Kidney tubule cell (primary cell): ENCODE measurements around the gene SGSM1.
A peak's percentile ranks its signal among the peaks of the same experiment; 100 is the strongest.
"Not testable (repeated sequence)": the region's sequence is repeated elsewhere in the genome, so short reads cannot be mapped to it uniquely, and the experiment has no call there.

Experiments
- DNase-seq: peaks from one replicate; pipeline ENCODE4 v3.0.0-alpha.2; 2018; ENCODE audit warnings: low spot score

The SGSM1 gene

DNA sequence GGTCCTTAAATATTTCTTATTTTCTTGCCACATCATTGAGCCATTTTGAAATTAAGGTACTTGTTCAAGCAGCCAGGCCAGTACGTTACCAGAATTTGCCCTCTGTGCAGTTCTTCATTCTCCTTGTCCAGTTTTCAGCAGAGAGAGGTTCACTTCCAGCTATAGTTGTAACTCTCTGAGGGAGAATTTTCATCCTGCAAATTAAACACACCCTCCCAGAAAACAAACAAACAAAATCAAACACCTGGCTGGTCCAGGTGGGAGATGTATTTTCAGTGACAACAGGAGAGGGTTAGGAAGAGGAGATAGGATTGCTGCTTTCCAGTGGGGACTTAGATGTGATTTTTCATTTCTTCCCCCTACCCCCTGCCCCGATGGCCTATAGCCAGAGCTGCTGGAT, 95.4 kb downstream of the SGSM1 start:
- no peak for DNase-seq

DNA sequence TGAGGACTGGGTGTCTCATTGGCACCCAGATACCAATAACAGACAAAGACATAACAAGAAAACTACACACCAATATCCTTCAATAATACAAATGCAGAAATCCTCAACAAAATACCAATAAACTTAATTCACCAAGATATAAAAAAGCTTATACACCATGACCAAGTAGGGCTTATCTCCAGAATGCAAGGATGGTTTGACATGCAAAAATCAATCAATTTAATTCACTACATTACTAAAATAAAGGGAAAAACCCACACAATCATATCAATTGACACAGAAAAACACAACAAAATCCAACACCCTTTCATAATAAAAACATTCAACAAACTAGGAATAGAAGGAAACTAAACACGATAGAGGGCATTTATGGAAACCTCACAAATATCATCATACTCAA, 99.9 kb downstream of the SGSM1 start:
- DNase-seq: no peak

DNA sequence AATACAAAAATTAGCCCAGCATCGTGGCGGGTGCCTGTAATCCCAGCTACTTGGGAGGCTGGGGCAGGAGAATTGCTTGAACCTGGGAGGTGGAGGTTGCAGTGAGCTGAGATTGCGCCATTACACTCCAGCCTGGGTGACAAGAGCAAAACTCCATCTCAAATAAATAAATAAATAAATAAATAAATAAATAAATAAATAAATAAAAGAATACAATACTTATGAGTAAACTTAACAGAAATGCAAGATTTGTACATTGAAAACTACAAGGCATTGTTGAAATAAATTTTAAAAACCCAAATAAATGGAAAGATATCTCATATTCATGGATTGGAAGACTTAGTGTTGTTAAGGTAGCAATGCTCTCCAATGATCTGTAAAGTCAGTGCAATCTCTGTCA, 101.1 kb downstream of the SGSM1 start:
- DNase-seq: not testable (repeated sequence)

DNA sequence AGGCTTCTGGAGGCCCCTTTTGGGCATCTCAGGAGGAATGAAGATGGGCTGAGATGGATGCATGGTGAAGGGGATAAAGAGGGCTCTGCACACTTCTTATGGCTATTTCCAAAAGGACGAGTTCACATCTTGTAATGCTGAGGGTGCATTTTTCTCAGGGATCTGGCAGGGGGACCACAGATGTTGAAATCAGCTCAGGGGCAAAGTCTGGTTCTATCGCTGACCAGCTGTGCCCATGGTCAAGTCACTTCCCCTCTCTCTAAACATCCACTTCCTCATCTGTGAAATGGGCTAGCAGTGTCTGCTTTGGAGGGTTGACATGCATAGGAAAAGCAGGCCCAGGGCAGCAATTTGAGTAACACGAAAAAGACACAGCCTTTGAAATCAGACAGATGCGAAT, 114.0 kb downstream of the SGSM1 start:
- no peak for DNase-seq

DNA sequence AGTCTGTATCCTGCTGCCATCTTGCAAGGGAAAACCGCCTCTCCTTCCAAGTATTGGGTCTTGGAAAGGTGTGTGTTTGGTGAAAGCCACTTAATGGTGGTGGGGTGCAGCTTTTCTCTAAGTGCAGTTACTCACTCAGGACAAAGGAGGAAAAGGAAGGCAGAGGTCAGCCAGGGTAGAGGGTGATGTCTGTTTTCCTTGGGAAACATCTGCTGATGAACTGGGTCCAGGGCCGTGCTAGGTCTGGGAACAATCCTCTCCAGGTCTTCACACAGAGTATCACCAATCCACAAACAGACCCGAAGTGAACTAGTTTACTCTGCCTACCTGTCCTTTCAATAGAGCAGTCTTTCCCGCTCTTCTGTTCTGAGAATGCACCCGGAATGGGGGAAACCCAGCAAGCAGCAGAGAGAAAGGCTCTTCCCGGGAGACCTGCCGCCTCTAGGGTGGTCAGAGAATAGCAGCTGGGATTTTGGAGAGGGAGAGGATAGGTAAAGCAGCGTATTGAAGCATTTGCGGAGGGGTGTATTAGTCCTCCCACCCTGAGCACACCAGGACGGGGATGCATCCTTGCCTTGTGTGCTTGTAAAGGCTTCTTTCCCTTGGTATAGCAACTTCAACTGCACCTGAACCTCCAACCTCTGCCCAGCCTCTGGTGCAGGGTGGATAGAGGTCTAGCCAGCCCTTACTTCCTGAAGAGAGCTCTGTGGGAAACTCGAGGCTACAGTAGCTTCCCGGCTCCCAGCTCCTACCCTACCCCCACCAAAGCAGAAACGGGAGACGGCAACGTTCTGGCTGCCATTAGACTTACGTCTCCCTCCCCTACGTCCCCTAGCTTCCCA, 119.8 kb downstream of the SGSM1 start:
- DNase-seq: no peak

DNA sequence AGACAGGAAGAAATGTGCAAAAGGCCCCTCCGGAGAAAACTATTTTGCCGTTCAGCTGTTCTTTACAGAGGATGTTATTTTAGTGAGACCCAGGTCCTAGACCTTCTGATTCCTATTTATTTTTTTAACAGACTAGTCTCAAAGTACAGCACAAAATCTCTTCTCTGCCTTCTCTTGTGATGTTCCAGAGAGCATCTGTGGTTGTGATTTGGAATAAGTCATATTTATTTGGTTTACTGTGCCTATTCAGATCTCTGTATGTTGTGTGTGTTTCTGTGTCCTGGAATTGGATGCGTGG, 120.4 kb downstream of the SGSM1 start:
- DNase-seq: no peak

DNA sequence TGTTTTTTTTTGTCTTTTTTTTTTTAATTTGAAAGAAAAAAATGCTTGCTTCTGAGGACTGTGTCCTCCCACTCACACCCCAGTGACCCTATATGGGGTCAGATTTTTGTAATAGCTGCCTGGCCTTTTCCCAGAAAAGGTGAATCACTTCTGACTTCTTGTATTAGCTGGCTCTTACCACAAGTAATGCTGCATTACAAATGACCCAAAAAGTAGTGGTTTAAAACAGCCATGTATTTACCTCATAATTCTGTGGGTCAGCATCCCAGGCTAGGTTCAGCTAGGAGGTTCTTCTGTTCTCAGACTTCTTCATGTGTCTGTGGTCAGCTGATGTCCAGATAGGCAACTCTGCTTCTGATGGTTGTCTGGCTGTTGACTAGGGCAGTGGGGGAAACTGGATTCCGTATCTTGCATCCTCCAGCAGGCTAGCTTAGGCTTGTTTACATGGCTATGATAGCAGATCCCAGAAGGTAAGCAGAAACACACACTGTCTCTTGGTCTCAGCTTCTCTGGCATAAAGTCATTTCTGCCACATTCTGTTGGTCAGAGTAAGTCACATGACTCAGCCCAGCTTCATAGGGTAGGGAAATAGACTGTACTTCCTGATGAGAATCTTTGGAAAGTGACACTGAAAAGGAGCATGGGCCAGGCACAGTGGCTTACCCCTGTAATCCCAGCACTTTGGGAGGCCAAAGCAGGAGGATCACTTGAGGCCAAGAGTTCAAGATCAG, 121.0 kb downstream of the SGSM1 start:
- DNase-seq: peak; percentile 50

DNA sequence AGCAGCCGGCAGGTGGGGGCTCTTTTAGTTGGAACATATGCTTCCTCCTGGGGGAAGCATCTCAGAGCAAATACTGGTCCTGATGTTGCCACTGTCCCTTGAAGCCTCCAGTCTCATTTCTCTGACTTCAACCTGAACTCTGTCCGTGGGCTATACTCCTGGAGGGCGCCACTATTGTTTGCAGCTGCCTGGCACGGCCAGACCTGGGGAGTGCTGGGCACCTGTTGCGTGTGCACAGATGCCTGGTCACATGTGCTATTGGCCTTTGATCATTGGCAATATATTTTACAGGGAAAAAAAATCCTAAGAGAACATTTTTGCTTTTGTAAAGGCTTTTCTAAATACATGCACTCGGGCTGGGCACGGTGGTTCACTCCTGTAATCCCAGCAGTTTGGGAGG, 122.3 kb downstream of the SGSM1 start:
- no peak for DNase-seq

DNA sequence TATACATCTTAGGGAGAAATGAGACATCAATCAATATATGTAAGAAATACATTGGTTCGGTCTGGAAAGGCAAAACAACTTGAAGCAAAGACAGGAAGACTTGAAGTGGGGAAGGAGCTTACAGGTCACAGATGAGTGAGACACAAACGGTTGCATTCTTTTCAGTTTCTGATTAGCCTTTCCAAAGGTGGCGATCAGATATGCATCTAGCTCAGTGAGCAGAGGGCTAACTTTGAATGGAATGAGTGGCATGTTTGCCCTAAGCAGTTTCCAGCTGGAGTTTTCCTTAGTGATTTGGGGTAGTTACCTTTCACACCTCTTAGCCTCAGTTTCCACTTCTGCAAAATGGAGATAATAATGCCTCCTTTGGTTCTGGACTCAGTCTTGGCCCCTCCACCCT, 124.7 kb downstream of the SGSM1 start:
- no peak for DNase-seq

DNA sequence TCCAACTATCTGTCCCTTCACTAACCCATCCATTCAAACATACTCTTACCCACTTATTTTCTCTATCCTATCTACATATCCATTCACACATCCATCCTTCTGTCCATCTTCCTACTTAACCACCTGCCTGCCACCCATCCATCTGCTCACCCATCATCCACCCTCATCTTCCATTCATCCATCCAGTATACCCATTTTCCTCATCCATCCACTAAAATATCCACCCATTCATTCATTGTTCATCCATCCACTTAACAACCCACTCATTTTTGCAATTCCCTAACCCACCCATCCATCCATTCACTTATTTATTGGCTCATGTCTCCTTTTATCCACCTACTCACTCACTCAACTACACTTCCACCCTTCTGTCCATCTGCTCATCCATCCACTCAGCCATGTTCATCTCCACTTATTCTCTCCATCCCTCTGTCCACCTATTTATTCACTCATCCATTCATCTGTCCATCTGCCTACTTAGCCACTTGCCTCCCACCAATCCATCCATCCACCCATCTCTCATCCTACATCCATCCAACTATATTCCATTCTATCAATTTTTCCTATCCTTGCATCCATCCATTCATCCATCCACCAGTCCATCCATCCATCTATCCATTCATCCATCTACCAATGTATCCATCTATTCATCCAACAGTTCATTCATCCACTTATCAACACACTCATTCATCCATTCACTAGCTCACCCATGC, 129.9 kb downstream of the SGSM1 start:
- DNase-seq: no peak

DNA sequence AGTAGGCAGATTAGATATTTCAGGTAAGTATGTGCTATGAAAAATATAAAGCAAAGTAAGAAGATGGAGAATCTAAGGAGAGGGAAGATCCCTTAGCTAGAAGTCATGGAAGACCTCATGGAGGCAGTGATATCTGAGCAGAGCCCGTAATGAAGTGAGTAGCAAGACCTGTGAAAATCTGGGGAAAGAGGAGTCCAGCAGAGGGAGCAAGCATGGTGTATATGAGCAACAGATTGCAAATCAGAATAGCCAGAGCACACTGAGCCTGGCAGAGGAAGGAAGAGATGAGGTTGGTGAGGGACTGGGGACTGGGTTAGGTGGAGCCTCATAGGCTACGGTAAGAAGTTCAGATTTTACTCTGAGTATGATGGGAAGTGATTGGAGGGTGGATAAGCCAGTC, 131.1 kb downstream of the SGSM1 start:
- peak; percentile 35 for DNase-seq

DNA sequence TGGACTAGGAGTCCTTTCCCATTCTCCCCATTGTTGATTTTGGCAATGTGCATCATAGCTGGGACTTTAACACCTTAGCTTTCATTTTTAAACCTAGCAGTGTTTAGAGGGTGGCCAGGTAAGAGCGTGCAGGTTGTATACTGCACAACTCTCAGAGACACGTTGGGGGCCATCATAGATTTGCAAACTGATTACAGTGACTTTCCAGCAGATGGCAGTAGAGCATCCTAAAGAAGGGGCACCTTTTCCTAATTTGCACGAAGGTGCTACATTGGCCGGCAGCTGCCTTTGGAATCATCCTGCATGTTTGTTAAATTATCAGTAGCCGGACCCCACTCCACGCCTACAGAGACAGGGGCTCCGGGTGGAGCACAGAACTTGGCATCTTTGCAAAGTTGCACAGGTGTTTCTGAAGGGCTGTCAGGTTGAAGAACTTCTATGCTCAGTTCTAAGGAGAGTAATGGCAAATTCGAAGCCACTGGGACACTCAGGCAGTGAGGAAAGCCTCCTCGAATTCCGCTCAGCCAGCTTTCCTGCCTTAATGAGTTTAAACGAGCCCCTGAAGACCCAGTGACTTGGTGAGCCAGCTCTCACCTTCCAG, 132.8 kb downstream of the SGSM1 start:
- peak; percentile 61 for DNase-seq

DNA sequence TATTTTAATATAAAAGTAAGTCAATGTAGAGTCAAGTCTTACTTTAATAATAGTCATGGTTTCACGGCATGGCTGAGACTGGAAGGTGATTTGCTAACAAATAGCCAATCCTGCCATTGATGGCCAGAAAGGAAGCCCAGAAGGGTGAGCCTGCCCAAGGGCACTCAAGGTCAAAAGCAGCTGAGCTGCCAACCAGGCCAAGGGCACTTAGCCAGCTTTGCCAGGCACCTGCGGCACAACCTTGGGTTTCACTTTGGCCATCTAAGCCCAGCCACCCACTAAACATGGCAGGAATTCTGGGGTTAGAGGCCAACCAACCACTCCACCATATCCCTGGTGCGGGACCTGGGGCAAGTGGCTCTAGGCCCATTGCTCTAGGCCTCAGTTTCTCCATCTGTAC, 136.3 kb downstream of the SGSM1 start:
- DNase-seq: no peak

DNA sequence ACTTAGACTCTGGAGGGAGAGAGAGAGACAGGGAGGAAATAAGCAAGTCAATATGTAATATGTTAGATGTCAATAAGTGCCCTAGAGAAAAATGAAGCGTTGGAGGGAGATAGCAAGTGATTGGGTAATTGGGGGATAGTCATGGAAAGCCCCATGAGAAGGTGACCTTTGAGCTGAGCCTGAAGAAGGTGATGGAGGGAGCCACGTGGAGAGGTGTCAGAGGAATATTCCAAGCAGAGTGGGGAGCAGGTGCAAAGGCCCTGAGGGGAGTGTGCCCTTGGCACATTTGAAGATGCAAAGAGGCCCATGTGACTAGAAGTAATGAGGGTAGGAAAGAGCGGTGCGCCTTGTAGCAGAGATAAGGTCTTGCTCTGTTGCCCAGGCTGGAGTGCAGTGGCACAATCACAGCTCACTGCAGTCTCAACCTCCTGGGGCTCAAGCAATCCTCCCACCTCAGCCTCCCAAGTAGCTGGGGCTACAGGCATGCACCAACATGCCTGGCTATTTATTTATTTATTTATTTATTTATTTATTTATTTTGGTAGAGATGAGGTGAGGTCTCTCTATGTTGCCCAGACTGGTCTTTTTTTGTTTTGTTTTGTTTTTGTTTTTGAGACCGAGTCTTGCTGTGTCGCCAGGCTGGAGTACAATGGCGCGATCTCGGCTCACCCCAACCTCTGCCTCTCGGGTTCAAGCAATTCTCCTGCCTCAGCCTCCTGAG, 138.4 kb downstream of the SGSM1 start:
- no peak for DNase-seq

DNA sequence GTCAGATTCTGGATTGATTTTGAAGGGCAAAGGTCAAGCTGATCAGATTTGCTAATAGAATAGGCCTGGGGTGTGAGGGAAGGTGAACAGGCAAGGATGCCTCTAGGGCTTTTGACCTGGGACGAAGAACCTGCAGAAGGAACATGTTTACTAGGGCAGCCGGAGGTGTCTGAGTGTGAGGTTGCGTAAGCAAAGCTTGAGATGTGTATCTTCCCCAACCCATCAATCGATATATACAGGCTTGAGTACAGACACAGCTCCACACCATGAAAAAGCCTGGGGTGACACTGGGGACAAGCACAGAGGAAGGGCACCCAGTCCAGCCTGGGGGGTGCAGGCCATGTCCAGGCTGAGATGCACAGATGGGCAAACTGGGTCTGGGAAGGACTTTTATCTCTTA, 139.4 kb downstream of the SGSM1 start:
- DNase-seq: no peak

DNA sequence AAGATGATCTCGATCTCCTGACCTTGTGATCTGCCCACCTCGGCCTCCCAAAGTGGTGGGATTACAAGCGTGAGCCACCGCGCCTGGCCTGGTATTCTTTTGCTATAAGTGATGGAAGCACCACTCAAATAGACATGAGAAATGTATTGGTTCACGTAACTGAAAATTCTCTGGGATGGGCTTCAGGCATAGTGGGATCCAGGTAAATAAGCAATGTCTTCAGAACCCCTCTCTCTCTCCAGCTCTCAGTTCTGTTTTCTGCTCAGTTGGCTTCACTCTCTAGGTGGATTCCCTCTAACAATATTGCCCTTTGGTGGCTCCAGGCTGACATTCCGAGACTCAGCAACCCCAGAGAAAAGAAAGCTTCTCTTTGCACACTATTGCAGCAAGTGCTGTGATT, 141.4 kb downstream of the SGSM1 start:
- DNase-seq: no peak

DNA sequence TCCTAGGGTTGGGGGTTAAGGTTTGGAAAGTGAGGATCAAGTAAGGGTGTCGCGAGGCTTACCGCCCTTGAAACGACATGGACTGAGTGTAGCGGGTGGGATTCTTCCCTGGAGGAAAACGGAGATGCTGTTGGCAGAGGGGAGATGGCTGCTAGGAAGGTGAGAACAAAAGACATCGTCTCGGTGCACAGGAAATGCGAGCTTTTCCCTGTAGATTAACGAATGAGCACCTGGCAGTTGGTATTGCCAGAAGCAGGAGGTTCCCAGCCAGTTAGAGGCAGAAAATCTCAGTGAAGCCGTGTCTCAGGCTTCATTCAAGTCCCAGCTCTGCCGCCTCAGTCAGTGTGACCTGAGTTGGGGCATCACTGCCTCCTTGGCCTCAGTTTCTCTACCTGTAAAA, 141.9 kb downstream of the SGSM1 start:
- no peak for DNase-seq

DNA sequence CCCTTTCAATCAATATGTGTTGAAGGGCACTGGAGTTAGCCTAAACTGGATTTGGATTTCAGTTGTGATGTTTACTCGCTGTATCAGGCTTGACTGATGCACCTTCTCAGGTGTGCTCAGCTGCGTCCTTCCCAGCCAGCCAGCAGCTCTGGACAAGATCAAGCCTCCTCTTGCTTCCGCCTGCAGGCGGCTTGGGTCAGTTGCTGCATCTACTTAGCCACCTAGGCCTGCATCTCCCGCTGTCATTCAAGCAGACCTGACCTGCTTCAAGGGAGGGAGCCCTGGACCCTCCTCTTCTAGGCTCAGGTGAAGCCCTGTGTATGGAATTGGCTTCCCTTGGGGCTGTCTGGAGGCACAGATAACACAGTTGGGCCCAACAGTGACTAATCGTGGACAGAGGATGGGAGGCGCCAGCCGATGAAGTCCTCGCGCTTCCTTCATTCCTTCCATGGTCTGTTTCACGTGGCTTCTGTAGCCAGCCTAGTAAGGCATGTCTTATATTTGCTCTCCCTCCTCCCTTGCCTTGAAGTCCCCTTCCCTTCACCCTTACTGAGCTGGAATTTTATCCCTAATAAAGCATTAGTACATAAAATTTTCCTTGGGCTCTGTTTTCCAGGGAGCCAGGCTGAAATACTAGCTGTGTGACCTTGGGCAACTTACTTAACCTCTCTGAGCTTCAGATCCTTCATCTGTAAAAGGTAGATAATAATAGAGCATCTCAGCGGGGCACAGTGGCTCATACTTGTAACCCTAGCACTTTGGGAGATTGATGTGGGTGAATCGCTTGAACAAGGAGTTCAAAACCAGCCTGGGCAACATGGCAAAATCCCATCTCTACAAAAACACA, 142.6 kb downstream of the SGSM1 start:
- DNase-seq: peak; percentile 53

DNA sequence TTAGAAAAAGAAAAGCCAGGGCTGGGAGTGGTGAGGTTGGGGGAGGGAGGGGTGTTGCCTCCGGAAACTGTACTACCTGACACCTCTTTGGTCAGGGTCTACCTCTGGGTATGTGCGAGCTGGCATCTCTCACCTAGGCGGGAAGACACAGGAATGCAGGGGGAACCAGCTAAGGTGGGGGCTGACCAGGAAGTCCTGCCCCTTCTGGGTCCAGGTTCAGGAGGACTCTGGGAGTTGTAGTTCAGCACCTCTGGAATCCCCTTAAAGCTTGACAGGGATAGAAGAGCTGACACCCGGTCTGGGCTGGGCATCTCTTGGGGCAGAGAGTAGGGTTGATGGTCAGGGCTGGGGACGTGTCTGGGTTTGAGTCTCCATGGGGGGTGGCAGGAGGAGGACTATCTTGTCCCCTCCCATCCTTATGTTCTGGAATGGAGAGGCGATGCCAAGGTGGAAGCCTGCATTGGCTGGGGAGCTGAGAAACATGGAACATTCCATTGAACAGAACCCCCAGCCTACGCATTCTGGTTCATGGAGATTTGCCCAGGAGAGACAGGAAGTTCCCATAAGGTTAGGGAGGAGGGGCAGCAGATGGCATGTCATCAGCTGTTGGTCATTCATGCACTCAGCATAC, 144.4 kb downstream of the SGSM1 start:
- DNase-seq: peak; percentile 46

DNA sequence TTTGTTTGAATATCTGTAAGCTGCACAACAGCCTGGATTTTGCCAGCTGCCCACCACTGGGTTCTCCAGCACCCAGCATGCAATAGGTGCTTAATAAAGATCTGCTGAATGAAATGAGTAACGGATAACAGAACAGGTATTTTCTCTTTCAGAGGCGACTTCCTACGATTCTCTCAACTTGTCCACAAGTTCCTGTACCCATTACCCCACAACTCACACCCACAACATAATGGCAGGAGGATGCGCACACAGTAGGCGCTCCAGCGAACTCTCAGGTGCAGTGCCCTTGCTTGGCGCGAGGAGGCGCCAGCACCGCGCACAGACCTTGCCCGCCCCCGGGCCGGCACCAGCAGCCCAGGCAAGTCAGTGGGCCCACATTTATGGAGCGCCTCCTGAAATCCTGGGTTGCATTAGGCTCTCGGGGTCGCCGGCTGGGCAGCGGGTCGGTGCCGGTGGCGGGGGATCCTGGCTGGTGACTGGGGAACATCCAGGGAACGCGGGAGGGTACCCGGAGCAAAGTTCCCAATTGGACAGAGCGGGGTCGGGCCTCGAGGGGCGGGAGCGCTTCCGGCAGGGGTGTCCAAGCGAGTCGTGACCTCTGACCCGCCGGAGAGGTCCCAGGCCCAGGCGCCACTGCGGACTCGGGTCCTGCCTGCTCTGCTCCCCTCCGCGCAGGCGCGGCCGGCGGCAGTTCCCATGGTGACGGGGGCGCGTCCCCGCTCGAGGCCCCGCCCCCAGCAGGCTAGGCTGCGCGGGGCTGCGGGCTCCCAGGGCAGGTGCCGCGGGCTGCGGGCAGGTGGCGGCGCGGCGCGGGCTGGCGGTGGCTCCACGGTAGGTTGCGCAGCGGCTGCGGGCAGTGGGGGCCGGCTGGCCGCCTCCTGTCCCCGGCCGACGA, 146.2 kb downstream of the SGSM1 start, which contains the start of gene KIAA1671:
Gene KIAA1671 (plus strand): TSS at position 775 of the 895 bp plus-strand sequence. CDS start 75,284 bp downstream, outside the sequence.
- peak; percentile 91 for DNase-seq
